Loucy (cell line): Measurements from ENCODE around the gene CCS.

Experiments used
- H2AFZ ChIP-seq: fragments of 200-600 bp; sonication (generic); 2 replicates; pipeline ENCODE4 v1.6.0; 2016; ENCODE audit warnings: antibody characterized with exemption, mild to moderate bottlenecking, low read length, moderate library complexity
- H3F3A ChIP-seq: fragments of 200-600 bp; 2 replicates; pipeline ENCODE4 v1.6.0; 2016; ENCODE audit warnings: antibody characterized with exemption, low read depth, mild to moderate bottlenecking
- H3K27me3 ChIP-seq: fragments of 200-600 bp; sonication (generic); 2 replicates; pipeline ENCODE4 v1.6.1; 2014; ENCODE audit warnings: low read length, mild to moderate bottlenecking; ENCODE audit not compliant: insufficient read depth, poor library complexity, severe bottlenecking
- H3K36me3 ChIP-seq: fragments of 200-600 bp; sonication (generic); 2 replicates; pipeline ENCODE4 v1.6.1; 2016; ENCODE audit warnings: low read length; ENCODE audit not compliant: insufficient read depth
- H3K4me1 ChIP-seq: fragments of 200-600 bp; sonication (generic); 2 replicates; pipeline ENCODE4 v1.5.1; 2014; ENCODE audit warnings: low read length, mild to moderate bottlenecking; ENCODE audit not compliant: insufficient read depth, poor library complexity, severe bottlenecking
- H3K4me2 ChIP-seq: fragments of 200-600 bp; sonication (generic); 2 replicates; pipeline ENCODE4 v1.6.0; 2014; ENCODE audit warnings: antibody characterized with exemption, low read length, low read depth, mild to moderate bottlenecking; ENCODE audit not compliant: poor library complexity, severe bottlenecking
- H3K4me3 ChIP-seq: fragments of 200-600 bp; sonication (generic); 2 replicates; pipeline ENCODE4 v1.5.1; 2014; ENCODE audit warnings: low read length, mild to moderate bottlenecking, mixed read lengths; ENCODE audit not compliant: poor library complexity, severe bottlenecking
- H3K79me2 ChIP-seq: fragments of 200-600 bp; sonication (generic); 2 replicates; pipeline ENCODE4 v1.6.1; 2014; ENCODE audit warnings: low read length; ENCODE audit not compliant: insufficient read depth
- H3K9ac ChIP-seq: fragments of 200-600 bp; sonication (generic); 2 replicates; pipeline ENCODE4 v1.6.0; 2014; ENCODE audit warnings: mild to moderate bottlenecking, low read depth, low read length, moderate library complexity; ENCODE audit not compliant: poor library complexity, severe bottlenecking
- H3K9me2 ChIP-seq: fragments of 200-600 bp; sonication (generic); replicated peaks from 2 replicates; pipeline ENCODE4 v1.6.1; 2016; ENCODE audit warnings: low read depth, low read length, mixed read lengths
- H3K9me3 ChIP-seq: fragments of 200-600 bp; sonication (generic); 2 replicates; pipeline ENCODE4 v1.6.1; 2014; ENCODE audit warnings: mild to moderate bottlenecking, antibody characterized with exemption, low read length, low read depth; ENCODE audit not compliant: insufficient read depth
- H4K20me1 ChIP-seq: fragments of 200-600 bp; sonication (generic); 2 replicates; pipeline ENCODE4 v1.6.0; 2014; ENCODE audit warnings: antibody characterized with exemption, low read length, mild to moderate bottlenecking; ENCODE audit not compliant: insufficient read depth, poor library complexity, severe bottlenecking
- CTCF ChIP-seq: fragments of 200-600 bp; sonication (generic); conservative IDR thresholded peaks from 2 replicates; pipeline ENCODE4 v1.5.1; 2014; ENCODE audit warnings: mild to moderate bottlenecking, antibody characterized with exemption, low read length
- EZH2phosphoT487 ChIP-seq: fragments of 200-600 bp; IDR thresholded peaks from 2 replicates; pipeline ENCODE4 v1.6.1; 2018; ENCODE audit warnings: antibody characterized with exemption, mild to moderate bottlenecking, moderate library complexity, borderline replicate concordance

The CCS gene

GRCh38 chr11:66561975-66562248 lies 31.1 kb upstream of the CCS start:
- Histone ChIP-seq H3K4me2 (no peak overlapping the region), H3K4me3 (no peak overlapping the region), H3K79me2 (no peaks in the 10 kb centered on the region), H4K20me1 (no peaks in the 10 kb centered on the region), H2AFZ (no peak overlapping the region), H3K9me3 (no peaks in the 10 kb centered on the region), H3K4me1 (no peaks in the 10 kb centered on the region), H3K9me2 (no peaks in the 10 kb centered on the region), H3K36me3 (no peaks in the 10 kb centered on the region), H3F3A (no peaks in the 10 kb centered on the region), H3K9ac (no peak overlapping the region), H3K27me3 (no peaks in the 10 kb centered on the region)
- no peak for TF ChIP-seq EZH2phosphoT487
- no peak for TF ChIP-seq CTCF

- no peak overlapping the region for H2AFZ ChIP-seq
- no peaks in the 10 kb centered on the region for H3K9me3 ChIP-seq
- H3K4me1 ChIP-seq = no peaks in the 10 kb centered on the region
- no peaks in the 10 kb centered on the region for H3K9me2 ChIP-seq
- no peak overlapping the region for H3K9ac ChIP-seq
- TF ChIP-seq CTCF (no peak), EZH2phosphoT487 (no peak)
- no peak overlapping the region for H3K4me3 ChIP-seq
- H3K27me3 ChIP-seq = no peaks in the 10 kb centered on the region
- no peaks in the 10 kb centered on the region for H3K79me2 ChIP-seq
- H4K20me1 ChIP-seq = no peaks in the 10 kb centered on the region
- no peak overlapping the region for H3K4me2 ChIP-seq
- no peaks in the 10 kb centered on the region for H3F3A ChIP-seq
- no peaks in the 10 kb centered on the region for H3K36me3 ChIP-seq
Observed at GRCh38 chr11:66562275-66562674, 30.7 kb upstream of the CCS start.

- H3K9ac ChIP-seq = no peak overlapping the region
- H3K4me2 ChIP-seq = no peak overlapping the region
- no peaks in the 10 kb centered on the region for H3K79me2 ChIP-seq
- H3K36me3 ChIP-seq = no peaks in the 10 kb centered on the region
- no peak overlapping the region for H3K4me3 ChIP-seq
- no peaks in the 10 kb centered on the region for H3K9me3 ChIP-seq
- H3K27me3 ChIP-seq = no peaks in the 10 kb centered on the region
- no peak for TF ChIP-seq EZH2phosphoT487
- TF ChIP-seq CTCF = no peak
- H3K9me2 ChIP-seq = no peaks in the 10 kb centered on the region
- H3K4me1 ChIP-seq = no peaks in the 10 kb centered on the region
- no peak overlapping the region for H2AFZ ChIP-seq
- H3F3A ChIP-seq = no peaks in the 10 kb centered on the region
- no peaks in the 10 kb centered on the region for H4K20me1 ChIP-seq
Observed at GRCh38 chr11:66562907-66563583, 29.9 kb upstream of the CCS start.
